Measurements from ENCODE around the gene BRDT.

The BRDT gene

GRCh38 chr1:92045766-92046495 lies 96.7 kb downstream of the BRDT start:
- no peak for DNase-seq (ENCODE audit: low read depth)
- TF ChIP-seq CTCF (conservative IDR thresholded peaks at IDR 0.05; ENCODE audit: control insufficient read depth, insufficient read depth, low read depth, low read length) = no peak

GRCh38 chr1:92051948-92052347 lies 102.7 kb downstream of the BRDT start:
- no peak for TF ChIP-seq CTCF (conservative IDR thresholded peaks at IDR 0.05; ENCODE audit: control insufficient read depth, insufficient read depth, low read depth, low read length)
- no peak for DNase-seq (ENCODE audit: low read depth)
- no peak overlapping the region for H3K4me3 ChIP-seq (ENCODE audit: control insufficient read depth, low read depth, low read length)

More at GRCh38 chr1:92045766-92046495, 96.7 kb downstream of the BRDT start:
- H3K4me3 ChIP-seq (ENCODE audit: control insufficient read depth, low read depth, low read length) = no peak overlapping the region

All from fibroblast of mammary gland (primary cell).